Measurements from ENCODE around the gene MAPK12.

- TF ChIP-seq POLR2A (IDR thresholded peaks at IDR 0.05; ENCODE audit: low read depth, low read length): no peak
- TF ChIP-seq RAD21 (IDR thresholded peaks at IDR 0.05; ENCODE audit: low read length): no peak
- TF ChIP-seq, protein P1, sequence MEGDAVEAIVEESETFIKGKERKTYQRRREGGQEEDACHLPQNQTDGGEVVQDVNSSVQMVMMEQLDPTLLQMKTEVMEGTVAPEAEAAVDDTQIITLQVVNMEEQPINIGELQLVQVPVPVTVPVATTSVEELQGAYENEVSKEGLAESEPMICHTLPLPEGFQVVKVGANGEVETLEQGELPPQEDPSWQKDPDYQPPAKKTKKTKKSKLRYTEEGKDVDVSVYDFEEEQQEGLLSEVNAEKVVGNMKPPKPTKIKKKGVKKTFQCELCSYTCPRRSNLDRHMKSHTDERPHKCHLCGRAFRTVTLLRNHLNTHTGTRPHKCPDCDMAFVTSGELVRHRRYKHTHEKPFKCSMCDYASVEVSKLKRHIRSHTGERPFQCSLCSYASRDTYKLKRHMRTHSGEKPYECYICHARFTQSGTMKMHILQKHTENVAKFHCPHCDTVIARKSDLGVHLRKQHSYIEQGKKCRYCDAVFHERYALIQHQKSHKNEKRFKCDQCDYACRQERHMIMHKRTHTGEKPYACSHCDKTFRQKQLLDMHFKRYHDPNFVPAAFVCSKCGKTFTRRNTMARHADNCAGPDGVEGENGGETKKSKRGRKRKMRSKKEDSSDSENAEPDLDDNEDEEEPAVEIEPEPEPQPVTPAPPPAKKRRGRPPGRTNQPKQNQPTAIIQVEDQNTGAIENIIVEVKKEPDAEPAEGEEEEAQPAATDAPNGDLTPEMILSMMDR (conservative IDR thresholded peaks at IDR 0.05; ENCODE audit: low read depth, low read length): no peak
- TF ChIP-seq ELK1 (IDR thresholded peaks at IDR 0.05; ENCODE audit: borderline replicate concordance, low read depth, low read length): no peak
- no peak for TF ChIP-seq MXI1 (IDR thresholded peaks at IDR 0.05; ENCODE audit: borderline replicate concordance, low read depth, low read length)
- no peak for TF ChIP-seq MAFK (IDR thresholded peaks at IDR 0.05; ENCODE audit: low read depth, low read length)
These were observed 10.7 kb upstream of the MAPK12 start for GRCh38 chr22:50272044-50272802.
